CD4-positive, alpha-beta memory T cell (primary cell): Measurements from ENCODE around the gene VWCE. TPM values are rescaled to one million over a fixed set of nuclear protein-coding genes. Genes with fewer than 3 reads are reported as not detected.

Experiments used
- CTCF ChIA-PET: fragments of 350-600 bp; sonication (Branson Sonifier 250); formaldehyde crosslinking; loops from one replicate; lab custom pipeline; 2021; ENCODE audit warnings: inconsistent platforms; ENCODE audit not compliant: partially characterized antibody; lab: Charles Lee
- POLR2A ChIA-PET: fragments of 350-600 bp; sonication (Branson Sonifier 250); formaldehyde crosslinking; loops from one replicate; lab custom pipeline; 2021; ENCODE audit not compliant: partially characterized antibody; lab: Charles Lee
- DNase-seq, 5 donors: peaks; one replicate each; pipeline versions ENCODE4 v3.0.0 to v3.0.0-alpha.2; 2020 to 2022; ENCODE audit warnings: mixed read lengths in 1 of 5
- H3K27ac ChIP-seq: one replicate; pipeline ENCODE4 v1.7.0; 2013; ENCODE audit warnings: low read depth, low read length
- H3K27me3 ChIP-seq: 2 replicates; pipeline ENCODE4 v1.7.0; 2013; ENCODE audit warnings: mild to moderate bottlenecking, low read length, moderate library complexity; ENCODE audit not compliant: insufficient read depth
- H3K36me3 ChIP-seq: 2 replicates; pipeline ENCODE4 v1.7.0; 2013; ENCODE audit warnings: mild to moderate bottlenecking, low read length, moderate library complexity; ENCODE audit not compliant: insufficient read depth
- H3K4me1 ChIP-seq: 2 replicates; pipeline ENCODE4 v1.7.0; 2013; ENCODE audit warnings: mild to moderate bottlenecking, low read length, moderate library complexity; ENCODE audit not compliant: insufficient read depth
- H3K4me3 ChIP-seq, 2 donors: one replicate each; pipeline ENCODE4 v1.7.0; 2013; ENCODE audit warnings: low read length in 2 of 2, mild to moderate bottlenecking in 1 of 2
- H3K9me3 ChIP-seq, 2 donors: one replicate each; pipeline ENCODE4 v1.7.0; 2013; ENCODE audit warnings: low read length in 2 of 2, control low read depth in 1 of 2; ENCODE audit not compliant: control insufficient read depth in 1 of 2
- H3K27ac Mint-ChIP-seq, 7 donors: one replicate each; pipeline ENCODE4 v1.8.0; 2020 to 2021; ENCODE audit warnings: mixed read lengths in 7 of 7, mild to moderate bottlenecking in 6 of 7, inconsistent platforms in 3 of 7, moderate library complexity in 3 of 7
- H3K27me3 Mint-ChIP-seq, 2 donors: one replicate each; pipeline ENCODE4 v1.8.0; 2020 to 2021; ENCODE audit warnings: mixed read lengths in 2 of 2
- H3K36me3 Mint-ChIP-seq, 2 donors: one replicate each; pipeline ENCODE4 v1.8.0; 2020 to 2021; ENCODE audit warnings: mixed read lengths in 2 of 2, inconsistent platforms in 1 of 2, mild to moderate bottlenecking in 1 of 2
- H3K4me1 Mint-ChIP-seq, 4 donors: one replicate each; pipeline ENCODE4 v1.8.0; 2020 to 2021; ENCODE audit warnings: mixed read lengths in 4 of 4, mild to moderate bottlenecking in 1 of 4
- H3K4me3 Mint-ChIP-seq, 8 donors: one replicate each; pipeline ENCODE4 v1.8.0; 2020 to 2021; ENCODE audit warnings: mixed read lengths in 8 of 8, mild to moderate bottlenecking in 7 of 8, moderate library complexity in 6 of 8, inconsistent platforms in 3 of 8
- H3K9me3 Mint-ChIP-seq, 8 donors: one replicate each; pipeline ENCODE4 v1.8.0; 2020 to 2021; ENCODE audit warnings: mixed read lengths in 8 of 8, mild to moderate bottlenecking in 5 of 8, inconsistent platforms in 3 of 8, moderate library complexity in 1 of 8
- intact Hi-C: fragments of 100-400 bp; cut with micrococcal nuclease; formaldehyde crosslinking; loops from one replicate; pipeline ENCODE4 v1.15.1; 2023
- polyA plus RNA-seq, 2 donors: library from polyadenylated mRNA; unstranded; fragments of 300-500 nt; fragmentation: Illumina TruSeq; gene quantifications; one replicate each; pipeline ENCODE4 v1.2.3, GENCODE V29; 2021
- total RNA-seq, 2 experiments: library from RNA; stranded (reverse); gene quantifications; one replicate each; pipeline ENCODE4 v1.2.3, GENCODE V29; 2021

VWCE gene, protein sequence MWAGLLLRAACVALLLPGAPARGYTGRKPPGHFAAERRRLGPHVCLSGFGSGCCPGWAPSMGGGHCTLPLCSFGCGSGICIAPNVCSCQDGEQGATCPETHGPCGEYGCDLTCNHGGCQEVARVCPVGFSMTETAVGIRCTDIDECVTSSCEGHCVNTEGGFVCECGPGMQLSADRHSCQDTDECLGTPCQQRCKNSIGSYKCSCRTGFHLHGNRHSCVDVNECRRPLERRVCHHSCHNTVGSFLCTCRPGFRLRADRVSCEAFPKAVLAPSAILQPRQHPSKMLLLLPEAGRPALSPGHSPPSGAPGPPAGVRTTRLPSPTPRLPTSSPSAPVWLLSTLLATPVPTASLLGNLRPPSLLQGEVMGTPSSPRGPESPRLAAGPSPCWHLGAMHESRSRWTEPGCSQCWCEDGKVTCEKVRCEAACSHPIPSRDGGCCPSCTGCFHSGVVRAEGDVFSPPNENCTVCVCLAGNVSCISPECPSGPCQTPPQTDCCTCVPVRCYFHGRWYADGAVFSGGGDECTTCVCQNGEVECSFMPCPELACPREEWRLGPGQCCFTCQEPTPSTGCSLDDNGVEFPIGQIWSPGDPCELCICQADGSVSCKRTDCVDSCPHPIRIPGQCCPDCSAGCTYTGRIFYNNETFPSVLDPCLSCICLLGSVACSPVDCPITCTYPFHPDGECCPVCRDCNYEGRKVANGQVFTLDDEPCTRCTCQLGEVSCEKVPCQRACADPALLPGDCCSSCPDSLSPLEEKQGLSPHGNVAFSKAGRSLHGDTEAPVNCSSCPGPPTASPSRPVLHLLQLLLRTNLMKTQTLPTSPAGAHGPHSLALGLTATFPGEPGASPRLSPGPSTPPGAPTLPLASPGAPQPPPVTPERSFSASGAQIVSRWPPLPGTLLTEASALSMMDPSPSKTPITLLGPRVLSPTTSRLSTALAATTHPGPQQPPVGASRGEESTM
- total RNA-seq = under 1 TPM; 0.38 to 0.44 TPM
- not detected for polyA plus RNA-seq

DNA sequence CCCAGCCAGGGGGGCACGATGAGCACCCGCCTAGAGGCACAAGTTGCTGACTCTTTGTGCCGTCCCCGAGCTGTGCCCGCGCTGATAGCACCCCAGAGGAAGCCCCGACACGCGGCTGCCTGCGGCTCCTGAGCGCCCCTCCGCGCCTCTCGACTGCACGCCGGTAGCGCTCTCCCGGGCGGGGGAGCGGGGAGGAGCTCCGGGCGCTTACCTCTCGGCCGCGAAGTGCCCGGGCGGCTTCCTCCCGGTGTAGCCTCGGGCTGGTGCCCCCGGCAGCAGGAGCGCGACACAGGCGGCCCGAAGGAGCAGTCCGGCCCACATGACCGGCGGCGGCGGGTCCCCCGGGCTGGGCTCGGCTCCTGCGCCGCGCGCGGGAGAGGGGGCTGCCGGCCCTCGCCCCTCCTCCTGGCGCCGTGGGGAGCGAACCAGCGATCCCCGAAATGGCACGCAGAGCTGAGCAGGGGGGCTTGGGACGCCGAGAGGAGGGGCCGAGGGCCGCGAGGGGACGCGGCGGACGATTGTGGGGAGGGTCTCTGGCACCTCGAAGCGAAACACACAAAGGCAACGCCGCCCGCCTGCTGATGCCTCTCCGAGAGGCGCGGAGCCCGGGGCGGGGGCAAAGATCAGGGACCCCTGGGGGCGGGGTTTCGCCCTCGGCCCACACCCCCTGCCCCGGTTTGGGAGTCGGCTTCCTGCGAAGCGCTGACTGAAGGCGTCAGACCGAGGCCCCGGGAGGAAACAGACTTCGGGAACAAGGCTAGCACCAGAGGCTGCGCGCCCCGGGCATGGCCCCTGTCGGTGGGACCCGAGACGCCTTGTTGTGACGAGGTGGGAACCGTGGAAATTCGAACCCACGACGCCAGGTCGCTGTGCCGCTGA, at the start of gene VWCE:
Gene VWCE (minus strand): TSS at position 600 of the 879 bp plus-strand sequence. CDS start 279 bp downstream, at position 321.
- Mint-ChIP-seq H3K27ac (peak within 1 kb of the TSS in 1 of 7 donors; percentile 25), H3K36me3 (peaks cover 19 to 23% of the 10 kb centered on the region in 2 donors), H3K27me3 (peaks cover 11 to 12% of the 10 kb centered on the region in 2 donors), H3K4me3 (peak within 1 kb of the TSS; percentile 67 to 84 (median 79)), H3K9me3 (peaks cover 0 to 2% (median 0%) of the 10 kb centered on the region in 8 donors), H3K4me1 (peaks cover 21 to 39% (median 28%) of the 10 kb centered on the region in 4 donors)
- DNase-seq = peak; percentile 44 to 58 (median 52)
- peak within 1 kb of the TSS in 1 of 2 donors; percentile 45 for H3K4me3 ChIP-seq
- H3K9me3 ChIP-seq = no peaks in the 10 kb centered on the region
- H3K36me3 ChIP-seq = peaks cover 4% of the 10 kb centered on the region
- intact Hi-C loops = no loop called here
- H3K27ac ChIP-seq = no peak within 1 kb of the TSS
- H3K27me3 ChIP-seq = peaks cover 4% of the 10 kb centered on the region
- CTCF ChIA-PET = interaction anchor here (2.0 kb wide), 1 partner anchor 464 kb away, joined by 5 read pairs; no protein-coding TSS in a partner anchor
- peaks cover 16% of the 10 kb centered on the region for H3K4me1 ChIP-seq
- POLR2A ChIA-PET = no interaction called here

DNA sequence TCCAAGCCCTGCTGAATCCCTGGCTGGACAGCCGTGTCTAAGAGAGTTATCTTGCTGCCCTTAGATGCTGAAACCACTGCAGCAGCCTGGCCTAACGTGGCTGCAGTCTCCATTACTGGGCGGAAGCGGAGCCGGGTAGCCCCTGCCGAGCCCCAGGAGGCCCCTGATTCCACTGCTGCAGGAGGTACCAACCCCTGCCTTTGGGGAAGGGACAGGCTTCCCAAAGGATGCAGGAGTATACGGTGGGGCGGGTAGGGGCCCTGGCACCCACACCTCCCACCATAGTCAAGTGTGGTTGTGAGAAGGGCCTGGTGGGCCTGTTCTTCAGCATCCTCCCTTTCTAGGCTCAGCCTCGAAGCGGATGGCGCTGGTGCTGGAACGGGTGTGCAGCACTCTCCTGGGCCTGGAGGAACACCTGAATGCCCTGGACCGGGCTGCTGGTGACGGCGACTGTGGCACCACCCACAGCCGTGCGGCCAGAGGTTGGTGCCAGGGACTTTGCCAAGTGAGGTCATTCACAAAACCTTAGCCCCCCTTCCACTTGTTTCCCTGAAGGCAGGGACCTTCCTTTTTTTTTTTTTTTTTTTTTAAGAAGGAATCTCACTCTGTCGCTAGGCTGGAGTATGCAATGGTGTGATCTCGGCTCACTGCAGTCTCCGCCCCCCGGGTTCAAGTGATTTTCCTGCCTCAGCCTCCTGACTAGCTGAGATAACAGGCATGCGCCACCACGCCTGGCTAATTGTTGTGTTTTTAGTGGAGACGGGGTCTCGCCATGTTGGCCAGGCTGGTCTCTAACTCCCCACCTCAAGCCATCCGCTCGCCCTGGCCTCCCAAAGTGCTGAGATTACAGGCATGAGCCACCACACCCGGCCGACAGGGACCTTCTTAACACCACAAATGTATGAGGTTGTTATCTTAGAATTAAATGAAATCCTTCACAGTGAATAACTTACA, 49.0 kb upstream of the VWCE start:
- Mint-ChIP-seq H3K27ac (no peak overlapping the region), H3K4me1 (no peaks in the 10 kb centered on the region), H3K27me3 (no peaks in the 10 kb centered on the region), H3K9me3 (no peaks in the 10 kb centered on the region), H3K36me3 (peaks cover 9 to 31% of the 10 kb centered on the region in 2 donors), H3K4me3 (no peak overlapping the region)
- H3K27ac ChIP-seq = no peak overlapping the region
- ChIA-PET CTCF (interaction anchor here (1.2 kb wide), 1 partner anchor 8 kb away, joined by 6 read pairs; no protein-coding TSS in a partner anchor), POLR2A (interaction anchor here (1.1 kb wide), 1 partner anchor 18 kb away, joined by 3 read pairs; the partner anchor contains the start of genes CYB561A3 and TMEM138)
- no peak overlapping the region for H3K4me3 ChIP-seq
- intact Hi-C loops = no loop called here
- DNase-seq = no peak
- no peaks in the 10 kb centered on the region for H3K27me3 ChIP-seq
- H3K36me3 ChIP-seq = peaks cover 9% of the 10 kb centered on the region
- H3K4me1 ChIP-seq = no peaks in the 10 kb centered on the region
- no peaks in the 10 kb centered on the region for H3K9me3 ChIP-seq

DNA sequence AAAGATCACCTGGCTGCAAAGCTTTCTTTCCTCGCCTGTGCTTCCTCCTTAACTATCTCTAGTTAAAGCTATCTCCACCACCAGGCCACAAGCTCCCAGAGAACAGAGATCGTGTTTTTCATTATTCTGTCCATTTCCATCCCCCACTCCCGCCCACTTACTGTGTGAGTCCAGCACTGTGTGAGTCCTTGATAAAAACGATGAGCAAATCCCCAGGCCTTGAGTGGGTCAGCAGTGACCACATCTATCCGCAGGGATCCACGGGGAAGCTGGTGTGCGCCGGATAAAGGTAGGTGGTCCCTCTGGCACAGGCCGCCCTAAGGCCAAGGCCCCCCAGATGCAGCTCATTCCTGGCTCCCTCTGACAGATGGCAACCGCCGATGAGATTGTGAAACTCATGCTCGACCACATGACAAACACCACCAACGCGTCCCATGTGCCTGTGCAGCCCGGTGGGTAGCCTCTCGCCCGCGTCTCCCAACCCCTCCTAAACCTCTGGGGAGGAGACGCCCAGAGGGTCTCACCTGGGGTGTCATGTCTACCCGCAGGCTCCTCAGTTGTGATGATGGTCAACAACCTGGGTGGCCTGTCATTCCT, 47.2 kb upstream of the VWCE start:
- no peak for DNase-seq
- Histone ChIP-seq H3K27ac (no peak overlapping the region), H3K36me3 (peaks cover 6% of the 10 kb centered on the region), H3K4me3 (no peak overlapping the region), H3K9me3 (no peaks in the 10 kb centered on the region), H3K4me1 (no peaks in the 10 kb centered on the region), H3K27me3 (no peaks in the 10 kb centered on the region)
- peaks cover 12 to 19% of the 10 kb centered on the region in 2 donors for H3K36me3 Mint-ChIP-seq
- peak overlapping the region in 1 of 7 donors; percentile 83 for H3K27ac Mint-ChIP-seq
- POLR2A ChIA-PET = interaction anchor here (1.7 kb wide), 1 partner anchor 20 kb away, joined by 7 read pairs; the partner anchor contains the start of genes CYB561A3 and TMEM138
- intact Hi-C loops = no loop called here
- no peaks in the 10 kb centered on the region for H3K9me3 Mint-ChIP-seq
- H3K4me3 Mint-ChIP-seq = no peak overlapping the region
- CTCF ChIA-PET = interaction anchor here (1.2 to 10.1 kb wide), 3 partner anchors 43 to 93 kb away, joined by 5 to 442 read pairs (median 5); no protein-coding TSS in a partner anchor
- no peaks in the 10 kb centered on the region for H3K27me3 Mint-ChIP-seq
- H3K4me1 Mint-ChIP-seq = no peaks in the 10 kb centered on the region

DNA sequence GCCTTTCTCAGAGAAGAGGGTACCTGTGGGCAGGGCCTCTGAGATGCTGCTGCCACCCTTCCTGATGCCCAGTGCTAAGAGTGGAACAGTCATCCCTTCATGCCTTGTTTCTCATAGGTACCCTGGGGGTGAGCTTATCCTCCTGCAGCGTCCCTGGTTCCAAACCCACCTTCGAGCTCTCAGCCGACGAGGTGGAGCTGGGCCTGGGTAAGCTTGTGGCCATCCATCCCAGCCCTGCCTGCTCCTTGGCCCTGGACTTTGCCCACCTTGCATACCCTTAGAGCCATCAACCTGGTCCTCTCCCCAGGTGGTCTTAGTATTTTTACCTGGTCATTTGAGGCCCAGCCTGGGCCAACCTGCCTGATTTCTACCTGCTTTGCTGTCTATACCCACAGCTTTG, 46.6 kb upstream of the VWCE start:
- CTCF ChIA-PET = interaction anchor here (1.2 to 10.1 kb wide), 3 partner anchors 43 to 93 kb away, joined by 5 to 442 read pairs (median 5); no protein-coding TSS in a partner anchor
- Mint-ChIP-seq H3K27me3 (no peaks in the 10 kb centered on the region), H3K4me1 (peaks cover 0 to 5% (median 1%) of the 10 kb centered on the region in 4 donors), H3K4me3 (no peak overlapping the region), H3K9me3 (no peaks in the 10 kb centered on the region), H3K36me3 (peaks cover 12 to 16% of the 10 kb centered on the region in 2 donors), H3K27ac (no peak overlapping the region)
- no peaks in the 10 kb centered on the region for H3K9me3 ChIP-seq
- H3K4me1 ChIP-seq = no peaks in the 10 kb centered on the region
- H3K36me3 ChIP-seq = peaks cover 6% of the 10 kb centered on the region
- H3K4me3 ChIP-seq = no peak overlapping the region
- no peak for DNase-seq
- no peaks in the 10 kb centered on the region for H3K27me3 ChIP-seq
- intact Hi-C loops = no loop called here
- POLR2A ChIA-PET = interaction anchor here (1.7 kb wide), 1 partner anchor 21 kb away, joined by 7 read pairs; the partner anchor contains the start of genes CYB561A3 and TMEM138
- H3K27ac ChIP-seq = no peak overlapping the region

DNA sequence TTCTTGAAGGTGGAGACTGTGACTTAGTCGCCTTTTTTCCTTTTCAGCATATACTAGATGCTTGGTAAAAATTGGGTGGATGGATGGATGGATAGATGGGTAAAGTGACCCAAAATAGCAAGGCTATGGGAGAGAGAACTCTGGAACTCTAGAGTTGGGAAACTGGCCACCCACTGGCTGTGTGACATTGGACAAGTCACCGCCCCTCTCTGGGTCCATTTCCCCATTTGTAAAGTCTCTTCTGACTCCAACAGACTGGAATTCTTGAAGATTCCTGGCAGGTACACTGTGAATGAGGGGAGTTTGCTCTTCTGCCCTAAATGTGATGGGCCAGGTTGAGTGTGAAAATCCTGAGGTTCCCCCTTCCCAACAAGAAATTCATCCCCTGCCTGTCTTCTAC, 45.9 kb upstream of the VWCE start:
- H3K9me3 ChIP-seq = no peaks in the 10 kb centered on the region
- no peaks in the 10 kb centered on the region for H3K27me3 Mint-ChIP-seq
- H3K27me3 ChIP-seq = no peaks in the 10 kb centered on the region
- no peak for DNase-seq
- peaks cover 7% of the 10 kb centered on the region for H3K4me1 ChIP-seq
- H3K27ac Mint-ChIP-seq = peak overlapping the region in 2 of 7 donors; percentile 19 to 25
- peaks cover 12 to 13% of the 10 kb centered on the region in 2 donors for H3K36me3 Mint-ChIP-seq
- intact Hi-C loops = no loop called here
- peaks cover 6% of the 10 kb centered on the region for H3K36me3 ChIP-seq
- no peak overlapping the region for H3K27ac ChIP-seq
- ChIA-PET POLR2A (interaction anchor here (1.7 kb wide), 1 partner anchor 21 kb away, joined by 7 read pairs; the partner anchor contains the start of genes CYB561A3 and TMEM138), CTCF (interaction anchor here (1.2 to 10.1 kb wide), 3 partner anchors 44 to 94 kb away, joined by 5 to 442 read pairs (median 5); no protein-coding TSS in a partner anchor)
- no peak overlapping the region for H3K4me3 Mint-ChIP-seq
- peaks cover 2 to 12% (median 6%) of the 10 kb centered on the region in 4 donors for H3K4me1 Mint-ChIP-seq
- H3K4me3 ChIP-seq = no peak overlapping the region
- no peaks in the 10 kb centered on the region for H3K9me3 Mint-ChIP-seq
